Ishikawa (cell line): ENCODE measurements around the gene RPL27A.

Experiments used
- CEBPB ChIP-seq: IDR thresholded peaks from 2 replicates; pipeline ENCODE4 v1.6.1; 2012
- CREB1 ChIP-seq: IDR thresholded peaks from 2 replicates; pipeline ENCODE4 v1.6.1; 2012; ENCODE audit warnings: low read depth
- EGR1 ChIP-seq: IDR thresholded peaks from 2 replicates; pipeline ENCODE4 v1.6.1; 2012
- EP300 ChIP-seq: IDR thresholded peaks from 2 replicates; pipeline ENCODE4 v1.6.1; 2012; ENCODE audit warnings: borderline replicate concordance
- FOXM1 ChIP-seq: IDR thresholded peaks from 2 replicates; pipeline ENCODE4 v1.6.1; 2012; ENCODE audit warnings: low read depth, borderline replicate concordance
- MAX ChIP-seq: IDR thresholded peaks from 2 replicates; pipeline ENCODE4 v1.6.1; 2012
- NFIC ChIP-seq: IDR thresholded peaks from 2 replicates; pipeline ENCODE4 v1.6.1; 2012
- RAD21 ChIP-seq: IDR thresholded peaks from 2 replicates; pipeline ENCODE4 v1.6.1; 2012; ENCODE audit warnings: low read depth
- REST ChIP-seq: IDR thresholded peaks from 2 replicates; pipeline ENCODE4 v1.6.1; 2012; ENCODE audit warnings: low read depth, mild to moderate bottlenecking
- TAF1 ChIP-seq: IDR thresholded peaks from 2 replicates; pipeline ENCODE4 v1.6.1; 2012; ENCODE audit warnings: low read depth, mild to moderate bottlenecking
- TCF12 ChIP-seq: IDR thresholded peaks from 2 replicates; pipeline ENCODE4 v1.6.1; 2012; ENCODE audit warnings: low read depth
- TEAD4 ChIP-seq: IDR thresholded peaks from 2 replicates; pipeline ENCODE4 v1.6.1; 2012
- USF1 ChIP-seq: IDR thresholded peaks from 2 replicates; pipeline ENCODE4 v1.6.1; 2012
- YY1 ChIP-seq: IDR thresholded peaks from 2 replicates; pipeline ENCODE4 v1.6.1; 2012; ENCODE audit warnings: low read depth
- ZBTB7A ChIP-seq: IDR thresholded peaks from 2 replicates; pipeline ENCODE4 v1.6.1; 2012; ENCODE audit warnings: low read depth

Gene RPL27A

GRCh38 chr11:8719211-8719649, 36.6 kb downstream of the RPL27A start:
- no peak for TF ChIP-seq MAX
- TF ChIP-seq ZBTB7A: no peak
- no peak for TF ChIP-seq FOXM1
- 0 out of 2 replicates have a peak, but pooled peaks have one; percentile 8 for TF ChIP-seq NFIC
- TF ChIP-seq RAD21: no peak

- no peak for TF ChIP-seq USF1
- TF ChIP-seq RAD21: no peak
- no peak for TF ChIP-seq EGR1
- no peak for TF ChIP-seq EP300
- no peak for TF ChIP-seq TCF12
- no peak for TF ChIP-seq MAX
- TF ChIP-seq CEBPB: no peak
- TF ChIP-seq FOXM1: no peak
- TF ChIP-seq REST: no peak
- TF ChIP-seq YY1: no peak
- no peak for TF ChIP-seq CREB1
- no peak for TF ChIP-seq ZBTB7A
- TF ChIP-seq TAF1: no peak
- TF ChIP-seq TEAD4: no peak
- no peak for TF ChIP-seq NFIC
Observed at GRCh38 chr11:8719721-8720120, 37.1 kb downstream of the RPL27A start.

GRCh38 chr11:8720352-8720751, 37.8 kb downstream of the RPL27A start:
- no peak for TF ChIP-seq RAD21
- TF ChIP-seq TAF1: no peak
- no peak for TF ChIP-seq REST
- no peak for TF ChIP-seq EP300
- no peak for TF ChIP-seq MAX
- no peak for TF ChIP-seq FOXM1
- TF ChIP-seq EGR1: no peak
- TF ChIP-seq NFIC: no peak
- TF ChIP-seq TEAD4: no peak
- no peak for TF ChIP-seq TCF12
- TF ChIP-seq USF1: no peak
- no peak for TF ChIP-seq CREB1
- TF ChIP-seq CEBPB: no peak
- no peak for TF ChIP-seq ZBTB7A

- TF ChIP-seq USF1 (no peak), ZBTB7A (no peak), CREB1 (no peak), CEBPB (0 out of 2 replicates have a peak, but pooled peaks have one; percentile 2), YY1 (no peak), REST (no peak), TCF12 (peak; percentile 70; the same call in 1 of the 2 replicates), EGR1 (no peak), TEAD4 (0 out of 2 replicates have a peak, but pooled peaks have one; percentile 17), NFIC (no peak; the same call in 1 of the 2 replicates), TAF1 (no peak), MAX (0 out of 2 replicates have a peak, but pooled peaks have one; percentile 20), RAD21 (no peak), EP300 (peak; percentile 55; the same call in 1 of the 2 replicates)
Observed at GRCh38 chr11:8720868-8721608, 38.4 kb downstream of the RPL27A start.
